ENCODE measurements around the gene NBEA. TPM values are rescaled to one million over a fixed set of nuclear protein-coding genes. Genes with fewer than 3 reads are reported as not detected.
"Not testable (repeated sequence)": the region's sequence is repeated elsewhere in the genome, so short reads cannot be mapped to it uniquely, and the experiment has no call there.

Gene NBEA
- total and polyA plus RNA-seq, 7 donors: 0.46 to 47.6 (median 38.0) TPM

- no peak for TF ChIP-seq CTCF (IDR thresholded peaks at IDR 0.05)
- TF ChIP-seq EP300 (IDR thresholded peaks at IDR 0.05): no peak
- TF ChIP-seq POLR2A (IDR thresholded peaks at IDR 0.05): no peak
- TF ChIP-seq POLR2AphosphoS5 (IDR thresholded peaks at IDR 0.05): no peak
- intact Hi-C loops (cut with DNase I): no loop called here
- no peaks in the 10 kb centered on the region for H3K4me1 ChIP-seq
- no peaks in the 10 kb centered on the region for H3K27me3 ChIP-seq
- no peaks in the 10 kb centered on the region for H3K9me3 ChIP-seq
- WGBS, 2 donors: 95 to 97% methylated on average over 4 of the region's 4 CpGs
- DNase-seq: no peak
- peaks cover 0 to 15% (median 3%) of the 10 kb centered on the region in 4 donors for H3K36me3 ChIP-seq
- no peak overlapping the region for H3K4me3 ChIP-seq
- H3K27ac ChIP-seq: no peak overlapping the region
These were observed 717.7 kb downstream of the NBEA start for GRCh38 chr13:35659796-35660195.

GRCh38 chr13:35664747-35665146 is 722.7 kb downstream of the NBEA start:
- Histone ChIP-seq H3K27ac (no peak overlapping the region), H3K27me3 (no peaks in the 10 kb centered on the region), H3K36me3 (peaks cover 0 to 30% (median 6%) of the 10 kb centered on the region in 4 donors), H3K4me1 (no peaks in the 10 kb centered on the region), H3K4me3 (no peak overlapping the region), H3K9me3 (no peaks in the 10 kb centered on the region)
- no peak for DNase-seq
- 96% methylated on average over 7 of the region's 7 CpGs for WGBS, 2 donors
- intact Hi-C loops (cut with DNase I): no loop called here
- TF ChIP-seq POLR2A (IDR thresholded peaks at IDR 0.05): no peak
- no peak for TF ChIP-seq POLR2AphosphoS5 (IDR thresholded peaks at IDR 0.05)

GRCh38 chr13:35669321-35669720 is 727.3 kb downstream of the NBEA start:
- WGBS, 2 donors: 82 to 86% methylated on average over 4 of the region's 4 CpGs
- Histone ChIP-seq H3K27me3 (no peaks in the 10 kb centered on the region), H3K36me3 (peaks cover 0 to 45% (median 4%) of the 10 kb centered on the region in 4 donors), H3K9me3 (no peaks in the 10 kb centered on the region), H3K4me1 (no peaks in the 10 kb centered on the region), H3K27ac (no peak overlapping the region), H3K4me3 (no peak overlapping the region)
- intact Hi-C loops (cut with DNase I): no loop called here
- DNase-seq: no peak
- no peak for TF ChIP-seq POLR2A (IDR thresholded peaks at IDR 0.05)
- no peak for TF ChIP-seq EP300 (IDR thresholded peaks at IDR 0.05)
- TF ChIP-seq CTCF (IDR thresholded peaks at IDR 0.05): no peak
- no peak for TF ChIP-seq POLR2AphosphoS5 (IDR thresholded peaks at IDR 0.05)

GRCh38 chr13:35672611-35673010 is 730.5 kb downstream of the NBEA start:
- H3K4me1 ChIP-seq: no peaks in the 10 kb centered on the region
- no peak for DNase-seq
- intact Hi-C loops (cut with DNase I): no loop called here
- H3K9me3 ChIP-seq: peaks cover 0 to 3% (median 0%) of the 10 kb centered on the region in 4 donors
- 88 to 89% methylated on average over 6 of the region's 6 CpGs for WGBS, 2 donors
- TF ChIP-seq POLR2AphosphoS5 (IDR thresholded peaks at IDR 0.05): no peak
- TF ChIP-seq EP300 (IDR thresholded peaks at IDR 0.05): no peak
- TF ChIP-seq POLR2A (IDR thresholded peaks at IDR 0.05): no peak
- TF ChIP-seq CTCF (IDR thresholded peaks at IDR 0.05): no peak
- no peak overlapping the region for H3K4me3 ChIP-seq
- H3K27ac ChIP-seq: no peak overlapping the region
- no peaks in the 10 kb centered on the region for H3K27me3 ChIP-seq
- H3K36me3 ChIP-seq: peaks cover 0 to 33% (median 0%) of the 10 kb centered on the region in 4 donors

- Histone ChIP-seq H3K4me3 (no peak overlapping the region), H3K27ac (no peak overlapping the region), H3K36me3 (peaks cover 0 to 13% (median 0%) of the 10 kb centered on the region in 4 donors), H3K27me3 (no peaks in the 10 kb centered on the region), H3K9me3 (peaks cover 0 to 3% (median 0%) of the 10 kb centered on the region in 4 donors), H3K4me1 (no peaks in the 10 kb centered on the region)
- intact Hi-C loops (cut with DNase I): no loop called here
- no peak for TF ChIP-seq CTCF (IDR thresholded peaks at IDR 0.05)
- no peak for TF ChIP-seq EP300 (IDR thresholded peaks at IDR 0.05)
- TF ChIP-seq POLR2AphosphoS5 (IDR thresholded peaks at IDR 0.05): no peak
- no peak for TF ChIP-seq POLR2A (IDR thresholded peaks at IDR 0.05)
- 91 to 96% methylated on average over 4 of the region's 4 CpGs for WGBS, 2 donors
- no peak for DNase-seq
These were observed 733.6 kb downstream of the NBEA start for GRCh38 chr13:35675651-35676050.

GRCh38 chr13:35677863-35678262 is 735.8 kb downstream of the NBEA start:
- intact Hi-C loops (cut with DNase I); H3K4me3 ChIP-seq; H3K36me3 ChIP-seq; H3K9me3 ChIP-seq; DNase-seq; H3K27me3 ChIP-seq; H3K4me1 ChIP-seq; H3K27ac ChIP-seq: not testable (repeated sequence)
- WGBS, 2 donors: 73 to 85% methylated on average over 6 of the region's 6 CpGs

Data from sigmoid colon (tissue), 7 donors.